Measurements from ENCODE around the gene ZMYM4. TPM values are rescaled to one million over a fixed set of nuclear protein-coding genes. Genes with fewer than 3 reads are reported as not detected.
"Not testable (repeated sequence)": the region's sequence is repeated elsewhere in the genome, so short reads cannot be mapped to it uniquely, and the experiment has no call there.

ZMYM4 gene
- polyA plus RNA-seq, 1 experiment: 58.3 TPM

DNA sequence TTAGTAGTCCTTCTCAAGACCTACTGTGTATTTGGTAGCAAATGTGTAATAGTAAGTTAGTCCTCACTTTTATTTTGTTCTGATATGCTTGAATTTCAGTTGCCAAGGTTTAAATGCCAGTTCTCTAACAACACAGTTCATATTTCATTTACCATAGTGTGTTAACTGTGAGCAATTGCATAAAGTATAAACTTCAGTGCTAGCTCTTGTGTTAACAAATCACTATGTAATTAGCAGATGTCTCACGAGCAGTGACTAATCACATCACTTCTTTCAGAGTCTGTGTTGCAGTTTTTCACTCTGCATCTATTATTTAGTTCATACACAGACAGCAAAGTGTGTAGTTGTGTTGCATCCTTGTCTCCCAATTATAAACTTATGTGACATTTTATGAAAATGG, 47.8 kb downstream of the ZMYM4 start:
- TF ChIP-seq, protein P1, sequence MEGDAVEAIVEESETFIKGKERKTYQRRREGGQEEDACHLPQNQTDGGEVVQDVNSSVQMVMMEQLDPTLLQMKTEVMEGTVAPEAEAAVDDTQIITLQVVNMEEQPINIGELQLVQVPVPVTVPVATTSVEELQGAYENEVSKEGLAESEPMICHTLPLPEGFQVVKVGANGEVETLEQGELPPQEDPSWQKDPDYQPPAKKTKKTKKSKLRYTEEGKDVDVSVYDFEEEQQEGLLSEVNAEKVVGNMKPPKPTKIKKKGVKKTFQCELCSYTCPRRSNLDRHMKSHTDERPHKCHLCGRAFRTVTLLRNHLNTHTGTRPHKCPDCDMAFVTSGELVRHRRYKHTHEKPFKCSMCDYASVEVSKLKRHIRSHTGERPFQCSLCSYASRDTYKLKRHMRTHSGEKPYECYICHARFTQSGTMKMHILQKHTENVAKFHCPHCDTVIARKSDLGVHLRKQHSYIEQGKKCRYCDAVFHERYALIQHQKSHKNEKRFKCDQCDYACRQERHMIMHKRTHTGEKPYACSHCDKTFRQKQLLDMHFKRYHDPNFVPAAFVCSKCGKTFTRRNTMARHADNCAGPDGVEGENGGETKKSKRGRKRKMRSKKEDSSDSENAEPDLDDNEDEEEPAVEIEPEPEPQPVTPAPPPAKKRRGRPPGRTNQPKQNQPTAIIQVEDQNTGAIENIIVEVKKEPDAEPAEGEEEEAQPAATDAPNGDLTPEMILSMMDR (IDR thresholded peaks at IDR 0.05; ENCODE audit: low read depth, low read length): no peak
- no peaks in the 10 kb centered on the region for H3K27me3 ChIP-seq (ENCODE audit: control insufficient read depth, insufficient read depth, low read length)
- no peak overlapping the region for H3K4me3 ChIP-seq (ENCODE audit: low read depth, low read length)
- no peak overlapping the region for H3K27ac ChIP-seq (ENCODE audit: low read depth, low read length)
- DNase-seq (ENCODE audit: low read depth, low spot score): no peak
- ChIA-PET POLR2A (no interaction called here), CTCF (interaction anchor here (0.6 to 1.7 kb wide), 2 partner anchors 17 to 39 kb away, joined by 6 to 9 read pairs; no protein-coding TSS in a partner anchor)
- no peaks in the 10 kb centered on the region for H3K9me3 ChIP-seq (ENCODE audit: control insufficient read depth, insufficient read depth, low read length)

DNA sequence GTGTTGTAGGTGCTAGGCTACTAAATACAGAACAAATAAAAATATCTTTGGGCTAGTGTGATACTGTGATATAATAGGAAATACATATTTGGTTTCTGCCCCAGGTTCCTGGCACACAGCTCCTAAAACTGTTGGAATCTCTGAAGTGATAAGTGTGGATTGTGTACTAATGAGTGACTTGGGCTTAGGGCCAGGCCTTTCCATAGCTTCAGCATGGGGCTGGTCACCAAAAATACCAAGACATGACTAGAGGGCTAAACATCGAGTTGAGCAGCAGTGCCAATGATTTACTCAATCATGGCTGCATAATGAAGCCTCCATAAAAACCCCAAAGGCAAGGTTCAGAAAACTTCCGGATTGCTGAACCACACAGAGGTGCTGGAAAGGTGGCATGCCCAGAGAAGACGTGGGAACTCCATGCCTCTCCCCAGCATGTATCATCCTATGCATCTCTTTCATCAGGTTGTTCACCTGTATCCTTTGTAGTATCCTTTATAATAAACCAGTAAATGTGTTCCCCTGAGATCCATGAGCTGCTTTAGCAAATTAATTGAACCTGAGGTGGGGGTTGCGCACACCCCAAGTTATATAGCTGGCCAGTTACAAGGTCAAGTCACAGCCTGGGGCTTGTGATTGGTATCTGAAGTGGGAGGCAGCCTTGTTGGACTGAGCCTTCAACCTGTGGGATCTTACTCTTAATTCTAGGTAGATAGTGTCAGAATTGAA, 51.6 kb downstream of the ZMYM4 start:
- ChIA-PET POLR2A (no interaction called here), CTCF (no interaction called here)
- Histone ChIP-seq H3K9me3 (ENCODE audit: control insufficient read depth, insufficient read depth, low read length) (no peaks in the 10 kb centered on the region), H3K27me3 (ENCODE audit: control insufficient read depth, insufficient read depth, low read length) (no peaks in the 10 kb centered on the region), H3K27ac (ENCODE audit: low read depth, low read length) (no peak overlapping the region), H3K4me3 (ENCODE audit: low read depth, low read length) (no peak overlapping the region)
- no peak for DNase-seq (ENCODE audit: low read depth, low spot score)
- TF ChIP-seq, protein P1 (IDR thresholded peaks at IDR 0.05; ENCODE audit: low read depth, low read length): no peak

DNA sequence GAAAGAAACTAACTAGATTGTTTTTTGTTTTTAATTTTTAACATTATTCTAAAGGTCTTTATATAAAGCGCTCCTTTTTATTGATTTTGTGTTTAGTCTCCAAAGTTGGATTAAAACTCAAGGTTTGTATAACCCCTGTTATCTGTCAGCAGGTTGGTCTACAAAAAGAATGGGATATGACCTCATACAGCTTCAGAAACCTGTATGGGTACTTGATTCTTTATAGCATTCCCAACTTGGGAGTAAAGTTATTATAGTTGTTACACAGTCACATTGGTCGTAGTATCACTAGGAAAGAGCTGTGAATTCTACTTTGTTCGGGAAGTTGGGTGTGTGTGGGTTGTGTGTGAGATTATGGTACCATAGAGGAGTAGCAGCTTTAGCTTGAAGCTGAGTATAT, 52.4 kb downstream of the ZMYM4 start:
- ChIA-PET CTCF (no interaction called here), POLR2A (no interaction called here)
- DNase-seq (ENCODE audit: low read depth, low spot score): no peak

DNA sequence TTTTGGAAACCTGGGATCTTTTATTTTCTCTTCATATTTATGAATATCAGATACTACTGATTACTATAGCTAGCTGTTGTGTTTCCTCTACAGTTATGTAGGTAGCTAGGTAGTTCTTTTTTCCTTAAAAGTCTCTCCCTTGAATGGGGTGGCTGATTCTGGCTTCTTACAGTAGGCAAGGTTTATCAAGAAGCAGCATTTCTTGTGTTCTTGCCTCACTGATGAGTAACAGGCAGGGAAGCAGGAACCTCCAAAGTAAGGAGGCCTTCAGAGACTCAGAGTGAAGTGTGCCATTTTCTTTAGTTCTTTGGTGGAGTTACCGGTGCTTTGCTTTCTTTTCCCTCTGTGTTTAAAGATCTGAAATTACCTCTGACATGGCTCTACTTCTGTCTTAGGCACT, 56.0 kb downstream of the ZMYM4 start:
- ChIA-PET CTCF (interaction anchor here (0.6 to 1.0 kb wide), 3 partner anchors 10 to 126 kb away, joined by 3 to 10 read pairs (median 3); no protein-coding TSS in a partner anchor), POLR2A (no interaction called here)
- H3K27me3 ChIP-seq (ENCODE audit: control insufficient read depth, insufficient read depth, low read length): no peaks in the 10 kb centered on the region
- DNase-seq (ENCODE audit: low read depth, low spot score): no peak
- TF ChIP-seq, protein P1 (IDR thresholded peaks at IDR 0.05; ENCODE audit: low read depth, low read length): no peak
- no peak overlapping the region for H3K4me3 ChIP-seq (ENCODE audit: low read depth, low read length)
- no peak overlapping the region for H3K27ac ChIP-seq (ENCODE audit: low read depth, low read length)
- H3K9me3 ChIP-seq (ENCODE audit: control insufficient read depth, insufficient read depth, low read length): no peaks in the 10 kb centered on the region

More for the DNA sequence above, 52.4 kb downstream of the ZMYM4 start:
- Histone ChIP-seq H3K27ac (ENCODE audit: low read depth, low read length) (no peak overlapping the region), H3K9me3 (ENCODE audit: control insufficient read depth, insufficient read depth, low read length) (no peaks in the 10 kb centered on the region), H3K4me3 (ENCODE audit: low read depth, low read length) (no peak overlapping the region), H3K27me3 (ENCODE audit: control insufficient read depth, insufficient read depth, low read length) (no peaks in the 10 kb centered on the region)
- TF ChIP-seq, protein P1 (IDR thresholded peaks at IDR 0.05; ENCODE audit: low read depth, low read length): no peak

DNA sequence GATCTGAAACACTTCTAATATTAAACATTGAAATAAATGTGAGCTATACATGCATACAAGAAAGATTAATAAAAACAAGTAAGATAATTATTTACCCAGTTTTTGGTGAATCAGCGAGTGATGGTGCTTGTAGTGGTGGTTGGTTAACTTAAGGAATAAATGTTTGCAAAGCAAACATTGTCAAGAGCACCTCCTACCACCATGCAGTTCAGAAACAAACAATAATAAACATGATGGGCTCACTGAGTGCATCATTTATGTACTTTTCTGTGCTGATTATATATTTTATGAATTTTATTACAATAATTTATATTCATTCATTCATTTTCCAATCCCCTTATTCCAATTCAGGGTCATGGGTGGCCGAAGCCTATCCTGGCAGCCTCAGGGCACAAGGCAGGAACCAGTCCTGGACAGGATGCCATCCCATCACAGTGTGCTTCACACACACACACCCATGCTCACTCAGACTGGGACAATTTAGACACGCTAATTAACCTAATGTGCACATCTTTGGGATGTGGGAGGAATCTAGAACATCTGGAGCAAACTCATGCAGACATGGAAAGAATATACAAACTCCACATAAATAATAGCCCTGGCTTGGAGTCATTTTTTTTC, 57.8 kb downstream of the ZMYM4 start:
- Histone ChIP-seq H3K9me3 (ENCODE audit: control insufficient read depth, insufficient read depth, low read length) (no peaks in the 10 kb centered on the region), H3K27ac (ENCODE audit: low read depth, low read length) (no peak overlapping the region), H3K27me3 (ENCODE audit: control insufficient read depth, insufficient read depth, low read length) (no peaks in the 10 kb centered on the region), H3K4me3 (ENCODE audit: low read depth, low read length) (no peak overlapping the region)
- ChIA-PET POLR2A (no interaction called here), CTCF (no interaction called here)
- DNase-seq (ENCODE audit: low read depth, low spot score): no peak
- TF ChIP-seq, protein P1 (IDR thresholded peaks at IDR 0.05; ENCODE audit: low read depth, low read length): no peak

DNA sequence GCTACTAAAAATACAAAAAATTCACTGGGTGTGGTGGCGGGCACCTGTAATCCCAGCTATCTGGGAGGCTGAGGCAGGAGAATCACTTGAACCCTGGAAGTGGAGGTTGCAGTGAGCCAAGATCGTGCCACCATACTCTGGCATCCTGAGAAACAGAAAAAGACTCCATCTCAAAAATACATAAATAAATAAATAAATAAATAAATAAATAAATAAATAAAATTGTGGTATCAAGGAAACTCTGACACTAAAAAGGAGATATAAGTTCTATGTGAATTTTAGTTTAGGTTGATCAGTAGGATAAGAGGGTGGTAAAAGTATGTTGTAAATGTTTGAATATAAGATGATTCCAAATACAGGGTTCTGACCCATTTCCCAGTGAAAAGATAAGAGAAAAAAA, 63.1 kb downstream of the ZMYM4 start:
- CTCF ChIA-PET: interaction anchor here (0.7 kb wide), 1 partner anchor 396 kb away, joined by 3 read pairs; no protein-coding TSS in a partner anchor
- H3K4me3 ChIP-seq (ENCODE audit: low read depth, low read length); DNase-seq (ENCODE audit: low read depth, low spot score); H3K27ac ChIP-seq (ENCODE audit: low read depth, low read length); H3K9me3 ChIP-seq (ENCODE audit: control insufficient read depth, insufficient read depth, low read length); POLR2A ChIA-PET; H3K27me3 ChIP-seq (ENCODE audit: control insufficient read depth, insufficient read depth, low read length): not testable (repeated sequence)
